ENCODE results near the gene GALNT9. TPM values are rescaled to one million over a fixed set of nuclear protein-coding genes. Genes with fewer than 3 reads are reported as not detected.

GALNT9 gene
- total and polyA plus RNA-seq, 8 donors, result 0.17 to 5.0 (median 2.8) TPM; not detected in 1

GRCh38 chr12:132366341-132366861 is 37.0 kb upstream of the GALNT9 start:
- Histone ChIP-seq H3K9me3 (no peaks in the 10 kb centered on the region), H3K27me3 (peaks cover 0 to 42% of the 10 kb centered on the region in 2 donors), H3K4me3 (no peak overlapping the region), H3K27ac (no peak overlapping the region), H3K36me3 (no peaks in the 10 kb centered on the region), H3K4me1 (no peaks in the 10 kb centered on the region)
- TF ChIP-seq, protein P1, sequence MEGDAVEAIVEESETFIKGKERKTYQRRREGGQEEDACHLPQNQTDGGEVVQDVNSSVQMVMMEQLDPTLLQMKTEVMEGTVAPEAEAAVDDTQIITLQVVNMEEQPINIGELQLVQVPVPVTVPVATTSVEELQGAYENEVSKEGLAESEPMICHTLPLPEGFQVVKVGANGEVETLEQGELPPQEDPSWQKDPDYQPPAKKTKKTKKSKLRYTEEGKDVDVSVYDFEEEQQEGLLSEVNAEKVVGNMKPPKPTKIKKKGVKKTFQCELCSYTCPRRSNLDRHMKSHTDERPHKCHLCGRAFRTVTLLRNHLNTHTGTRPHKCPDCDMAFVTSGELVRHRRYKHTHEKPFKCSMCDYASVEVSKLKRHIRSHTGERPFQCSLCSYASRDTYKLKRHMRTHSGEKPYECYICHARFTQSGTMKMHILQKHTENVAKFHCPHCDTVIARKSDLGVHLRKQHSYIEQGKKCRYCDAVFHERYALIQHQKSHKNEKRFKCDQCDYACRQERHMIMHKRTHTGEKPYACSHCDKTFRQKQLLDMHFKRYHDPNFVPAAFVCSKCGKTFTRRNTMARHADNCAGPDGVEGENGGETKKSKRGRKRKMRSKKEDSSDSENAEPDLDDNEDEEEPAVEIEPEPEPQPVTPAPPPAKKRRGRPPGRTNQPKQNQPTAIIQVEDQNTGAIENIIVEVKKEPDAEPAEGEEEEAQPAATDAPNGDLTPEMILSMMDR (IDR thresholded peaks at IDR 0.05), result no peak
- no peak for ATAC-seq
- peak in 2 of 4 donors; percentile 20 to 54 for DNase-seq
- intact Hi-C loops (cut with DNase I), result no loop called here

- no peak for ATAC-seq
- TF ChIP-seq, protein P1 (IDR thresholded peaks at IDR 0.05), result no peak
- H3K4me1 ChIP-seq, result no peaks in the 10 kb centered on the region
- H3K4me3 ChIP-seq, result no peak overlapping the region
- H3K36me3 ChIP-seq, result no peaks in the 10 kb centered on the region
- H3K9me3 ChIP-seq, result no peaks in the 10 kb centered on the region
- peaks cover 0 to 32% of the 10 kb centered on the region in 2 donors for H3K27me3 ChIP-seq
- intact Hi-C loops (cut with DNase I), result no loop called here
- no peak overlapping the region for H3K27ac ChIP-seq
- peak in 1 of 4 donors; percentile 28 for DNase-seq
Measured at GRCh38 chr12:132365226-132365625, 35.8 kb upstream of the GALNT9 start.

GRCh38 chr12:132364348-132364902 is 35.0 kb upstream of the GALNT9 start:
- Histone ChIP-seq H3K9me3 (peaks cover 0 to 5% of the 10 kb centered on the region in 2 donors), H3K27ac (no peak overlapping the region), H3K36me3 (no peaks in the 10 kb centered on the region), H3K4me1 (no peaks in the 10 kb centered on the region), H3K27me3 (peaks cover 0 to 24% of the 10 kb centered on the region in 2 donors), H3K4me3 (no peak overlapping the region)
- DNase-seq (peak in 1 of 4 donors; percentile 34), ATAC-seq (no peak)
- intact Hi-C loops (cut with DNase I), result no loop called here
- TF ChIP-seq, protein P1 (IDR thresholded peaks at IDR 0.05), result no peak

DNA sequence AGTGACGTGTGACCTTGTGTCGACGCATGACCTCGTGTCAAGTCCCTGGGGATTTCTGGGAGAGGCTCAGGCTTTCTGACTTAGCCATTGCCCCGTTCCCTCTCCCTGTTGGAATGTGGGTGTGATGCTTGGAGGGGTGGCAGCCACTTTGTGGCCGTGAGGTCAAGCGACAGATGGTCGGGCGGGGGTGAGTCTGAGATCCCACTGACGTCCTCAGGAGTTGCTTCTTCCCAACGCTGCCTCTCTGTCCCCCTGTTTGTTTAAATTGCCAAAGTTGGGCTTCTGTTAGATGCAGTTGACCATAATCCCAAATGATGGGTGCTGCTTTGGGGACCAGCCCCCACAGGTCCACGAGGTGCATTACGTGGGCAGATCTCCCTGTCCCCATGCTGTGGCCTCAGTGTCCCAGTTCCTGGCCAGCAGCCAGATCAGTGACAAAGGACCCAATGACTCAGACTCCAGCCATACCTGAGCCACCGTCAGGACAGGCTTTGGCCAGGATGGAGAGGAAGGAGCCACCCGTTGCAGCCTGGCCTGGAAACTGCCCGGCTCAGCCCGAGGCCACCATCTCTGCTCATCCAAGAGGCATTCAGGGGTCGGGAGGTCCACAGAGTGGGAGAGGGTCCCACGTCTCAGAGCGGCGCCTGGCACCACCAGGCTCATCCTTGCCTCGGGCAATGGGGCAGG is 34.4 kb upstream of the GALNT9 start:
- TF ChIP-seq, protein P1 (IDR thresholded peaks at IDR 0.05), result no peak
- intact Hi-C loops (cut with DNase I), result no loop called here
- Histone ChIP-seq H3K27ac (no peak overlapping the region), H3K4me3 (no peak overlapping the region), H3K4me1 (no peaks in the 10 kb centered on the region), H3K36me3 (no peaks in the 10 kb centered on the region), H3K27me3 (peaks cover 0 to 19% of the 10 kb centered on the region in 2 donors), H3K9me3 (peaks cover 0 to 6% of the 10 kb centered on the region in 2 donors)
- ATAC-seq (no peak), DNase-seq (peak in 2 of 4 donors; percentile 13 to 74)

DNA sequence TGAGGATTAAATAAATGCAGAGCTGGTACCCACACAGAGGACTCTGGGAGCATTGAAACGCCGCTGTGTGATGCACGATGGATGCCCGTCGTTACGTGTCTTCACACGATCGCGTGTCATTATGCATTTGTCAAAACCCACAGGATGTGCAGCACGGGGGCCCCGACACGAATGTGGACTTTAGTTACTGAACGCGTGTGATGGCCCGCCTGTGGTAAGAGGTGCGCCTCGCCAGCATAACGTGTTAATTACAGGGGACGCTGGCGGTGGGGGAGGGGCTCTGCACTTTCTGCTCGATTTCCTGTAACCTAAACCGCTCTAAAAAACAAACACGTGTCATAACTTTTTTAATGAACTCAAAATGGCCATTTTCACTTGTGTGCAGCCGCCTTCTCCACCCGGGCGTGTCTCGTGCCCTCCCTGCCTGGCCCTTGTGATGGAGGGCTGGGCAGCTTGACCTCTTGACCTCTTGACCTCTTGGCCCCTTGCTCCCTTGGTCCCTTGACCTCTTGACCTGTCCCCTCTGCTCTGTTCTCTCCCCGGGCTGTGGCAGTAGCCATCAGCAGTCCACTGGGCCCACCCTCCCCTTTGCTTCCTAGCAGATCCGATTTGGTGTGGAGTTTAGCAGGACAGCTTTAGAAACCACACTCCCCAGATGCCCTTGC is 33.7 kb upstream of the GALNT9 start:
- Histone ChIP-seq H3K36me3 (no peaks in the 10 kb centered on the region), H3K9me3 (peaks cover 0 to 6% of the 10 kb centered on the region in 2 donors), H3K4me3 (no peak overlapping the region), H3K4me1 (no peaks in the 10 kb centered on the region), H3K27me3 (peaks cover 0 to 19% of the 10 kb centered on the region in 2 donors), H3K27ac (no peak overlapping the region)
- peak in 2 of 4 donors; percentile 19 to 75 for DNase-seq
- TF ChIP-seq, protein P1 (IDR thresholded peaks at IDR 0.05), result no peak
- ATAC-seq, result no peak
- intact Hi-C loops (cut with DNase I), result no loop called here

All from left lung (tissue), 10 donors.